GM23338 (cell line): ENCODE measurements around the gene ZNF189. TPM values are rescaled to one million over a fixed set of nuclear protein-coding genes. Genes with fewer than 3 reads are reported as not detected.
A peak's percentile ranks its signal among the peaks of the same experiment; 100 is the strongest.

Source experiments
- ATAC-seq: fragments of 200-7000 bp; cut with Tn5 transposase; 3 replicates; pipeline ENCODE4 v1.9.1; 2020
- DNase-seq: peaks from one replicate; pipeline ENCODE4 v3.0.0-alpha.2; 2015; ENCODE audit warnings: low spot score
- H2AFZ ChIP-seq: fragments of 200-600 bp; sonication (generic); 2 replicates; pipeline ENCODE4 v1.8.0; 2016; ENCODE audit warnings: antibody characterized with exemption, mild to moderate bottlenecking, moderate library complexity
- H3F3A ChIP-seq: fragments of 200-600 bp; sonication (generic); replicated peaks from 2 replicates; pipeline ENCODE4 v1.8.0; 2017; ENCODE audit warnings: antibody characterized with exemption, mixed run types, low read depth
- H3K27ac ChIP-seq: fragments of 200-600 bp; sonication (generic); 2 replicates; pipeline ENCODE4 v1.6.1; 2016; ENCODE audit warnings: low read depth
- H3K27me3 ChIP-seq: fragments of 200-600 bp; sonication (generic); 2 replicates; pipeline ENCODE4 v1.8.0; 2016; ENCODE audit warnings: mild to moderate bottlenecking, mixed run types, moderate library complexity; ENCODE audit not compliant: insufficient read depth
- H3K36me3 ChIP-seq: fragments of 200-600 bp; sonication (generic); 2 replicates; pipeline ENCODE4 v1.8.0; 2016; ENCODE audit warnings: mild to moderate bottlenecking; ENCODE audit not compliant: insufficient read depth
- H3K4me1 ChIP-seq: fragments of 200-600 bp; sonication (generic); 2 replicates; pipeline ENCODE4 v1.8.0; 2016; ENCODE audit warnings: mild to moderate bottlenecking, moderate library complexity; ENCODE audit not compliant: insufficient read depth
- H3K4me2 ChIP-seq: fragments of 200-600 bp; sonication (generic); 2 replicates; pipeline ENCODE4 v1.7.1; 2017; ENCODE audit warnings: mixed run types
- H3K4me3 ChIP-seq: fragments of 200-600 bp; sonication (generic); 2 replicates; pipeline ENCODE4 v1.6.1; 2016; ENCODE audit warnings: mixed run types
- H3K79me2 ChIP-seq: fragments of 200-600 bp; sonication (generic); replicated peaks from 2 replicates; pipeline ENCODE4 v1.8.0; 2017; ENCODE audit warnings: mild to moderate bottlenecking; ENCODE audit not compliant: insufficient read depth
- H3K9me2 ChIP-seq: fragments of 200-600 bp; sonication (generic); 2 replicates; pipeline ENCODE4 v1.8.0; 2017; ENCODE audit not compliant: insufficient read depth
- H4K20me1 ChIP-seq: fragments of 200-600 bp; sonication (generic); replicated peaks from 2 replicates; pipeline ENCODE4 v1.8.0; 2017; ENCODE audit warnings: mild to moderate bottlenecking; ENCODE audit not compliant: insufficient read depth
- H3K27ac Mint-ChIP-seq: 2 replicates; pipeline ENCODE4 v1.8.0; 2020; ENCODE audit warnings: inconsistent platforms, mild to moderate bottlenecking, moderate library complexity, mixed read lengths
- H3K27me3 Mint-ChIP-seq: 3 replicates; pipeline ENCODE4 v1.8.0; 2022; ENCODE audit warnings: low read depth, mild to moderate bottlenecking, moderate library complexity, mixed read lengths, inconsistent platforms; ENCODE audit not compliant: insufficient read depth, poor library complexity
- H3K36me3 Mint-ChIP-seq: 3 replicates; pipeline ENCODE4 v1.8.0; 2021; ENCODE audit warnings: low read depth, mild to moderate bottlenecking, inconsistent platforms, moderate library complexity, mixed read lengths
- H3K4me1 Mint-ChIP-seq: 3 replicates; pipeline ENCODE4 v1.8.0; 2020; ENCODE audit warnings: mild to moderate bottlenecking, inconsistent platforms, mixed read lengths
- H3K4me3 Mint-ChIP-seq: 3 replicates; pipeline ENCODE4 v1.8.0; 2021; ENCODE audit warnings: moderate library complexity, mild to moderate bottlenecking, inconsistent platforms, mixed read lengths
- H3K9me3 Mint-ChIP-seq: 3 replicates; pipeline ENCODE4 v1.8.0; 2020; ENCODE audit warnings: moderate library complexity, mild to moderate bottlenecking, inconsistent platforms, mixed read lengths
- CREB1 ChIP-seq: fragments of 250-450 bp; sonication (Bioruptor Pico); IDR thresholded peaks from 2 replicates; pipeline ENCODE4 v1.5.0; 2020; ENCODE audit warnings: low read depth, mild to moderate bottlenecking, moderate library complexity
- ETS1 ChIP-seq: IDR thresholded peaks from 2 replicates; pipeline ENCODE4 v1.6.1; 2016; ENCODE audit warnings: antibody characterized with exemption
- EZH2 ChIP-seq: fragments of 200-600 bp; sonication (generic); IDR thresholded peaks from one replicate; pipeline ENCODE4 v1.8.0; 2017; ENCODE audit warnings: antibody characterized with exemption, mild to moderate bottlenecking, low read depth; ENCODE audit not compliant: unreplicated experiment
- EZH2phosphoT487 ChIP-seq: fragments of 200-600 bp; sonication (generic); IDR thresholded peaks from one replicate; pipeline ENCODE4 v1.8.1; 2018; ENCODE audit warnings: antibody characterized with exemption; ENCODE audit not compliant: unreplicated experiment
- JUNB ChIP-seq: IDR thresholded peaks from one replicate; pipeline ENCODE4 v1.6.1; 2016; ENCODE audit warnings: antibody characterized with exemption; ENCODE audit not compliant: unreplicated experiment
- NANOG ChIP-seq: IDR thresholded peaks from 2 replicates; pipeline ENCODE4 v1.6.1; 2016; ENCODE audit warnings: antibody characterized with exemption, borderline replicate concordance
- POLR2AphosphoS5 ChIP-seq: IDR thresholded peaks from 2 replicates; pipeline ENCODE4 v1.6.1; 2016; ENCODE audit warnings: antibody characterized with exemption, low read depth
- REST ChIP-seq: IDR thresholded peaks from one replicate; pipeline ENCODE4 v1.6.1; 2018; ENCODE audit warnings: antibody characterized with exemption; ENCODE audit not compliant: unreplicated experiment
- STAT1 ChIP-seq: IDR thresholded peaks from one replicate; pipeline ENCODE4 v1.6.1; 2016; ENCODE audit warnings: antibody characterized with exemption; ENCODE audit not compliant: unreplicated experiment
- ZNF331 ChIP-seq: fragments of 250-450 bp; sonication (Bioruptor Pico); IDR thresholded peaks from 2 replicates; pipeline ENCODE4 v1.5.0; 2020; ENCODE audit warnings: low read depth, mild to moderate bottlenecking, moderate library complexity
- ZNF462 ChIP-seq: fragments of 250-450 bp; sonication (Bioruptor Pico); IDR thresholded peaks from 2 replicates; pipeline ENCODE4 v1.5.0; 2020; ENCODE audit warnings: mild to moderate bottlenecking, moderate library complexity
- polyA plus RNA-seq: library from polyadenylated mRNA; unstranded; fragments of >200 nt; fragmentation: Nextera tagmentation; extraction: Ambion mirVana; gene quantifications from 2 replicates; pipeline ENCODE4 v1.2.1, GENCODE V29; 2016
- total RNA-seq: library from RNA; depleted of rRNA; stranded (reverse); fragments of >200 nt; shearing (Covaris generic); gene quantifications from 2 replicates; pipeline ENCODE4 v1.2.3, GENCODE V29; 2014

The ZNF189 gene
- total and polyA plus RNA-seq, 2 experiments from 2014 or later, result 5.8 to 10.6 TPM

GRCh38 chr9:101449071-101449721, 50.5 kb downstream of the ZNF189 start (continued):
- TF ChIP-seq ZNF462 (CRISPR knock-in tag), result 0 out of 2 replicates have a peak, but pooled peaks have one; percentile 36
- 0 out of 2 replicates have a peak, but pooled peaks have one; percentile 24 for TF ChIP-seq CREB1
- TF ChIP-seq EZH2phosphoT487, result no peak
- TF ChIP-seq NANOG, result no peak
- TF ChIP-seq POLR2AphosphoS5, result no peak
- no peak for TF ChIP-seq STAT1

- H3K4me1 ChIP-seq, result 0 out of 2 replicates have a peak, but pooled peaks cover 3% of the 10 kb centered on the region
- Mint-ChIP-seq H3K4me1 (peaks cover 7% of the 10 kb centered on the region), H3K4me3 (no peak overlapping the region), H3K27me3 (peaks cover 4% of the 10 kb centered on the region), H3K27ac (no peak overlapping the region), H3K36me3 (peaks cover 22% of the 10 kb centered on the region), H3K9me3 (peaks cover 22% of the 10 kb centered on the region)
- peaks cover 3% of the 10 kb centered on the region; the same call in 1 of the 2 replicates for H3K9me2 ChIP-seq
- H3K36me3 ChIP-seq, result no peaks in the 10 kb centered on the region
- no peaks in the 10 kb centered on the region for H3K27me3 ChIP-seq
- H3F3A ChIP-seq, result no peaks in the 10 kb centered on the region
- H3K79me2 ChIP-seq, result no peaks in the 10 kb centered on the region
- no peak overlapping the region for H3K4me2 ChIP-seq
- ATAC-seq (no peak), DNase-seq (no peak)
- H4K20me1 ChIP-seq, result no peaks in the 10 kb centered on the region
- H3K4me3 ChIP-seq, result no peak overlapping the region
- H3K27ac ChIP-seq, result no peak overlapping the region
- H2AFZ ChIP-seq, result no peak overlapping the region
- TF ChIP-seq JUNB (no peak), NANOG (no peak), POLR2AphosphoS5 (no peak), EZH2 (no peak), REST (no peak), CREB1 (no peak), ZNF331 (CRISPR knock-in tag) (no peak), STAT1 (no peak), ETS1 (no peak)
Observed at GRCh38 chr9:101450931-101451330, 52.3 kb downstream of the ZNF189 start.
